CD4-positive, alpha-beta T cell treated with Interleukin-6 for 4 hours (primary cell): Measurements from ENCODE around the gene RIGI.
A peak's percentile ranks its signal among the peaks of the same experiment; 100 is the strongest.
"Not testable (repeated sequence)": the region's sequence is repeated elsewhere in the genome, so short reads cannot be mapped to it uniquely, and the experiment has no call there.

Experiments used
- DNase-seq: peaks from one replicate; pipeline ENCODE4 v3.0.0-alpha.2; 2020; ENCODE audit warnings: mixed read lengths

Gene RIGI

GRCh38 chr9:32525709-32526030, 326 bp downstream of the RIGI start:
- DNase-seq = no peak

- peak; percentile 14 for DNase-seq
Measured at GRCh38 chr9:32524892-32525708, 896 bp downstream of the RIGI start.

- not testable (repeated sequence) for DNase-seq
Measured at GRCh38 chr9:32524558-32524891, 1.5 kb downstream of the RIGI start.

- DNase-seq = no peak
Measured at GRCh38 chr9:32523910-32524309, 2.1 kb downstream of the RIGI start.

- no peak for DNase-seq
Measured at GRCh38 chr9:32518276-32518675, 7.7 kb downstream of the RIGI start.

- no peak for DNase-seq
Measured at GRCh38 chr9:32516241-32516640, 9.8 kb downstream of the RIGI start.

GRCh38 chr9:32508728-32509127, 17.3 kb downstream of the RIGI start:
- no peak for DNase-seq

GRCh38 chr9:32503008-32503407, 23.0 kb downstream of the RIGI start:
- no peak for DNase-seq

GRCh38 chr9:32502464-32502863, 23.5 kb downstream of the RIGI start:
- DNase-seq = no peak

GRCh38 chr9:32501868-32502267, 24.1 kb downstream of the RIGI start:
- no peak for DNase-seq

- no peak for DNase-seq
Measured at GRCh38 chr9:32500768-32501167, 25.2 kb downstream of the RIGI start.

GRCh38 chr9:32497921-32498320, 28.1 kb downstream of the RIGI start:
- DNase-seq = no peak

- no peak for DNase-seq
Measured at GRCh38 chr9:32490601-32491000, 35.4 kb downstream of the RIGI start.

- DNase-seq = no peak
Measured at GRCh38 chr9:32487981-32488380, 38.0 kb downstream of the RIGI start.

GRCh38 chr9:32486839-32487562, 39.0 kb downstream of the RIGI start:
- no peak for DNase-seq

GRCh38 chr9:32483343-32483742, 42.7 kb downstream of the RIGI start:
- no peak for DNase-seq
